Measurements from ENCODE around the gene HEXIM2. TPM values are rescaled to one million over a fixed set of nuclear protein-coding genes. Genes with fewer than 3 reads are reported as not detected.

HEXIM2 gene
- total RNA-seq, 3 donors from 2014 or later (not counting 1 experiment from before 2014, with no cell fraction given), result 4.1 to 5.3 (median 4.5) TPM

- Histone ChIP-seq H3K36me3 (ENCODE audit: control insufficient read depth, insufficient read depth, low read length) (no peaks in the 10 kb centered on the region), H3K27ac (ENCODE audit: low read length) (no peak overlapping the region), H3K4me3 (ENCODE audit: low read length) (no peak overlapping the region), H3K9me3 (ENCODE audit: control insufficient read depth, insufficient read depth, low read length) (no peaks in the 10 kb centered on the region), H3K4me1 (ENCODE audit: control insufficient read depth, insufficient read depth, low read length) (no peaks in the 10 kb centered on the region), H3K27me3 (ENCODE audit: control insufficient read depth, insufficient read depth, low read length) (peaks cover 2% of the 10 kb centered on the region)
- no peak for DNase-seq
- 91% methylated on average over 23 of the region's 23 CpGs for WGBS (ENCODE audit: insufficient coverage)
- intact Hi-C loops (cut with micrococcal nuclease), result no loop called here
- no peak overlapping the region for H3K27ac Mint-ChIP-seq
- no peaks in the 10 kb centered on the region for H3K4me1 Mint-ChIP-seq
- no peak overlapping the region for H3K4me3 Mint-ChIP-seq
- H3K36me3 Mint-ChIP-seq, result no peaks in the 10 kb centered on the region
- no peak for TF ChIP-seq CTCF (IDR thresholded peaks at IDR 0.05)
- ATAC-seq, result no peak
- no peaks in the 10 kb centered on the region for H3K9me3 Mint-ChIP-seq
- H3K27me3 Mint-ChIP-seq (ENCODE audit: low read depth in 2 of 2), result peaks cover 0 to 3% of the 10 kb centered on the region in 2 donors
These were observed 43.0 kb upstream of the HEXIM2 start for GRCh38 chr17:45118691-45119090.

- Histone ChIP-seq H3K9me3 (ENCODE audit: control insufficient read depth, insufficient read depth, low read length) (no peaks in the 10 kb centered on the region), H3K4me3 (ENCODE audit: low read length) (no peak overlapping the region), H3K4me1 (ENCODE audit: control insufficient read depth, insufficient read depth, low read length) (peaks cover 8% of the 10 kb centered on the region), H3K27me3 (ENCODE audit: control insufficient read depth, insufficient read depth, low read length) (peaks cover 2% of the 10 kb centered on the region), H3K27ac (ENCODE audit: low read length) (no peak overlapping the region), H3K36me3 (ENCODE audit: control insufficient read depth, insufficient read depth, low read length) (no peaks in the 10 kb centered on the region)
- H3K36me3 Mint-ChIP-seq, result no peaks in the 10 kb centered on the region
- no peaks in the 10 kb centered on the region for H3K9me3 Mint-ChIP-seq
- H3K4me3 Mint-ChIP-seq, result no peak overlapping the region
- H3K27me3 Mint-ChIP-seq (ENCODE audit: low read depth in 2 of 2), result peaks cover 0 to 3% of the 10 kb centered on the region in 2 donors
- no peak overlapping the region for H3K27ac Mint-ChIP-seq
- intact Hi-C loops (cut with micrococcal nuclease), result no loop called here
- H3K4me1 Mint-ChIP-seq, result no peaks in the 10 kb centered on the region
- no peak for DNase-seq
- no peak for ATAC-seq
- no peak for TF ChIP-seq CTCF (IDR thresholded peaks at IDR 0.05)
- 92% methylated on average over 8 of the region's 8 CpGs for WGBS (ENCODE audit: insufficient coverage)
These were observed 41.7 kb upstream of the HEXIM2 start for GRCh38 chr17:45119964-45120363.

GRCh38 chr17:45120558-45120957, 41.1 kb upstream of the HEXIM2 start:
- Histone ChIP-seq H3K36me3 (ENCODE audit: control insufficient read depth, insufficient read depth, low read length) (no peaks in the 10 kb centered on the region), H3K4me3 (ENCODE audit: low read length) (no peak overlapping the region), H3K9me3 (ENCODE audit: control insufficient read depth, insufficient read depth, low read length) (no peaks in the 10 kb centered on the region), H3K27me3 (ENCODE audit: control insufficient read depth, insufficient read depth, low read length) (peaks cover 2% of the 10 kb centered on the region), H3K4me1 (ENCODE audit: control insufficient read depth, insufficient read depth, low read length) (peaks cover 8% of the 10 kb centered on the region), H3K27ac (ENCODE audit: low read length) (no peak overlapping the region)
- H3K9me3 Mint-ChIP-seq, result no peaks in the 10 kb centered on the region
- no peak for ATAC-seq
- intact Hi-C loops (cut with micrococcal nuclease), result no loop called here
- H3K27me3 Mint-ChIP-seq (ENCODE audit: low read depth in 2 of 2), result peaks cover 0 to 3% of the 10 kb centered on the region in 2 donors
- no peak for DNase-seq
- 78% methylated on average over 22 of the region's 22 CpGs for WGBS (ENCODE audit: insufficient coverage)
- H3K36me3 Mint-ChIP-seq, result no peaks in the 10 kb centered on the region
- no peak overlapping the region for H3K27ac Mint-ChIP-seq
- TF ChIP-seq CTCF (IDR thresholded peaks at IDR 0.05), result no peak
- no peak overlapping the region for H3K4me3 Mint-ChIP-seq
- no peaks in the 10 kb centered on the region for H3K4me1 Mint-ChIP-seq

- H3K9me3 ChIP-seq (ENCODE audit: control insufficient read depth, insufficient read depth, low read length), result no peaks in the 10 kb centered on the region
- no peak overlapping the region for H3K4me3 ChIP-seq (ENCODE audit: low read length)
- ATAC-seq (no peak), DNase-seq (no peak)
- peaks cover 0 to 3% of the 10 kb centered on the region in 2 donors for H3K27me3 Mint-ChIP-seq (ENCODE audit: low read depth in 2 of 2)
- TF ChIP-seq CTCF (IDR thresholded peaks at IDR 0.05), result no peak
- no peak overlapping the region for H3K27ac ChIP-seq (ENCODE audit: low read length)
- intact Hi-C loops (cut with micrococcal nuclease), result no loop called here
- H3K4me1 Mint-ChIP-seq, result no peaks in the 10 kb centered on the region
- WGBS (ENCODE audit: insufficient coverage), result 24% methylated on average over 45 of the region's 45 CpGs
- H3K9me3 Mint-ChIP-seq, result no peaks in the 10 kb centered on the region
- H3K36me3 Mint-ChIP-seq, result no peaks in the 10 kb centered on the region
- no peak overlapping the region for H3K27ac Mint-ChIP-seq
- H3K36me3 ChIP-seq (ENCODE audit: control insufficient read depth, insufficient read depth, low read length), result no peaks in the 10 kb centered on the region
- peaks cover 2% of the 10 kb centered on the region for H3K27me3 ChIP-seq (ENCODE audit: control insufficient read depth, insufficient read depth, low read length)
- peaks cover 8% of the 10 kb centered on the region for H3K4me1 ChIP-seq (ENCODE audit: control insufficient read depth, insufficient read depth, low read length)
- no peak overlapping the region for H3K4me3 Mint-ChIP-seq
These were observed 40.6 kb upstream of the HEXIM2 start for GRCh38 chr17:45121055-45121454.
